MM.1S (cell line): ENCODE results near the gene BMP8B.
A peak's percentile ranks its signal among the peaks of the same experiment; 100 is the strongest.

Source experiments
- DNase-seq: peaks from one replicate; pipeline ENCODE4 v3.0.0-alpha.2; 2015
- H2AFZ ChIP-seq: fragments of 300-600 bp; sonication (generic); 2 replicates; pipeline ENCODE4 v1.6.0; 2016; ENCODE audit warnings: antibody characterized with exemption, low read length
- H3F3A ChIP-seq: fragments of 300-600 bp; sonication (generic); 2 replicates; pipeline ENCODE4 v1.6.1; 2016; ENCODE audit warnings: mild to moderate bottlenecking, antibody characterized with exemption, low read length, moderate library complexity, mixed read lengths; ENCODE audit not compliant: insufficient read depth
- H3K27ac ChIP-seq: fragments of 300-600 bp; sonication (generic); 2 replicates; pipeline ENCODE4 v1.5.1; 2016; ENCODE audit warnings: mild to moderate bottlenecking, low read length
- H3K27me3 ChIP-seq: fragments of 300-600 bp; sonication (generic); replicated peaks from 2 replicates; pipeline ENCODE4 v1.6.0; 2016; ENCODE audit warnings: low read length; ENCODE audit not compliant: insufficient read depth
- H3K36me3 ChIP-seq: fragments of 300-600 bp; sonication (generic); replicated peaks from 2 replicates; pipeline ENCODE4 v1.6.1; 2016; ENCODE audit warnings: mild to moderate bottlenecking, low read length, mixed read lengths; ENCODE audit not compliant: insufficient read depth
- H3K4me1 ChIP-seq: fragments of 300-600 bp; sonication (generic); 2 replicates; pipeline ENCODE4 v1.6.1; 2016; ENCODE audit warnings: low read length, mixed read lengths
- H3K4me2 ChIP-seq: fragments of 300-600 bp; sonication (generic); 2 replicates; pipeline ENCODE4 v1.6.0; 2016; ENCODE audit warnings: low read depth, low read length
- H3K4me3 ChIP-seq: fragments of 300-600 bp; sonication (generic); 2 replicates; pipeline ENCODE4 v1.5.1; 2016; ENCODE audit warnings: low read length, mixed read lengths
- H3K79me2 ChIP-seq: fragments of 300-600 bp; sonication (generic); 2 replicates; pipeline ENCODE4 v1.6.1; 2016; ENCODE audit warnings: mixed run types, low read length, mixed read lengths
- H3K9ac ChIP-seq: fragments of 300-600 bp; sonication (generic); 2 replicates; pipeline ENCODE4 v1.6.1; 2016; ENCODE audit warnings: low read length, mixed read lengths
- H3K9me2 ChIP-seq: fragments of 300-600 bp; sonication (generic); replicated peaks from 2 replicates; pipeline ENCODE4 v1.6.1; 2016; ENCODE audit warnings: mild to moderate bottlenecking, low read length, mixed read lengths; ENCODE audit not compliant: insufficient read depth
- H3K9me3 ChIP-seq: fragments of 300-600 bp; sonication (generic); replicated peaks from 2 replicates; pipeline ENCODE4 v1.6.1; 2016; ENCODE audit warnings: mild to moderate bottlenecking, low read length, mixed read lengths; ENCODE audit not compliant: insufficient read depth
- H4K20me1 ChIP-seq: fragments of 300-600 bp; sonication (generic); 2 replicates; pipeline ENCODE4 v1.6.1; 2016; ENCODE audit warnings: mild to moderate bottlenecking, low read length, moderate library complexity, mixed read lengths; ENCODE audit not compliant: insufficient read depth
- CTCF ChIP-seq: fragments of 300-600 bp; sonication (generic); IDR thresholded peaks from 2 replicates; pipeline ENCODE4 v1.5.1; 2016; ENCODE audit warnings: antibody characterized with exemption, low read length, mixed read lengths
- EZH2 ChIP-seq: fragments of 300-600 bp; sonication (generic); optimal IDR thresholded peaks from 2 replicates; pipeline ENCODE3; 2017; ENCODE audit warnings: low read depth, mild to moderate bottlenecking, antibody characterized with exemption, low read length, mixed read lengths
- EZH2phosphoT487 ChIP-seq: fragments of 300-600 bp; sonication (generic); IDR thresholded peaks from 2 replicates; pipeline ENCODE4 v1.6.1; 2018; ENCODE audit warnings: antibody characterized with exemption, low read length

BMP8B gene

GRCh38 chr1:39751595-39751994 lies 37.1 kb downstream of the BMP8B start:
- no peaks in the 10 kb centered on the region for H3K9me2 ChIP-seq
- no peak overlapping the region for H3K4me3 ChIP-seq
- peaks cover 14% of the 10 kb centered on the region for H3K36me3 ChIP-seq
- peaks cover 13% of the 10 kb centered on the region; the same call in 1 of the 2 replicates for H3K79me2 ChIP-seq
- TF ChIP-seq CTCF = no peak
- TF ChIP-seq EZH2 = no peak
- TF ChIP-seq EZH2phosphoT487 = no peak
- H3K9ac ChIP-seq = no peak overlapping the region
- H4K20me1 ChIP-seq = no peaks in the 10 kb centered on the region
- no peaks in the 10 kb centered on the region for H3K27me3 ChIP-seq
- no peak overlapping the region for H3K4me2 ChIP-seq
- no peaks in the 10 kb centered on the region for H3K4me1 ChIP-seq
- H2AFZ ChIP-seq = no peak overlapping the region
- no peaks in the 10 kb centered on the region for H3F3A ChIP-seq
- H3K9me3 ChIP-seq = no peaks in the 10 kb centered on the region
- H3K27ac ChIP-seq = no peak overlapping the region
- no peak for DNase-seq

GRCh38 chr1:39745016-39745670 lies 43.5 kb downstream of the BMP8B start:
- Histone ChIP-seq H3K4me2 (no peak overlapping the region), H3K4me3 (no peak overlapping the region), H4K20me1 (no peaks in the 10 kb centered on the region), H3K27me3 (no peaks in the 10 kb centered on the region), H3K9ac (no peak overlapping the region), H3F3A (peaks cover 6% of the 10 kb centered on the region; the same call in 1 of the 2 replicates), H3K4me1 (peaks cover 32% of the 10 kb centered on the region), H3K79me2 (peaks cover 66% of the 10 kb centered on the region), H3K36me3 (peaks cover 24% of the 10 kb centered on the region), H2AFZ (no peak overlapping the region), H3K9me2 (no peaks in the 10 kb centered on the region), H3K27ac (no peak overlapping the region), H3K9me3 (no peaks in the 10 kb centered on the region)
- TF ChIP-seq CTCF = no peak
- no peak for TF ChIP-seq EZH2phosphoT487
- no peak for TF ChIP-seq EZH2
- DNase-seq = no peak

- H2AFZ ChIP-seq = peak within 1 kb of the TSS; percentile 89
- peak within 1 kb of the TSS; percentile 24; the same call in 1 of the 2 replicates for H3K27ac ChIP-seq
- peaks cover 45% of the 10 kb centered on the region for H3K79me2 ChIP-seq
- H3K4me1 ChIP-seq = peaks cover 41% of the 10 kb centered on the region
- peaks cover 8% of the 10 kb centered on the region; the same call in 1 of the 2 replicates for H3K36me3 ChIP-seq
- no peak for TF ChIP-seq EZH2
- TF ChIP-seq EZH2phosphoT487 = no peak
- TF ChIP-seq CTCF = no peak
- peak within 1 kb of the TSS; percentile 92 for H3K4me3 ChIP-seq
- no peaks in the 10 kb centered on the region for H3K27me3 ChIP-seq
- peak; percentile 95 for DNase-seq
- H4K20me1 ChIP-seq = no peaks in the 10 kb centered on the region
- no peaks in the 10 kb centered on the region for H3K9me2 ChIP-seq
- H3K9me3 ChIP-seq = no peaks in the 10 kb centered on the region
- H3K9ac ChIP-seq = peak within 1 kb of the TSS; percentile 91
- peaks cover 6% of the 10 kb centered on the region; the same call in 1 of the 2 replicates for H3F3A ChIP-seq
- peak within 1 kb of the TSS; percentile 94 for H3K4me2 ChIP-seq
Observed at GRCh38 chr1:39738622-39739366, 49.9 kb downstream of the BMP8B start, which contains the start of gene PPIE. Gene PPIE (plus strand): TSS chr1:39738882. CDS start chr1:39738901, 19 bp downstream.
